Suprapubic skin (tissue), 3 donors: ENCODE measurements around the gene TRDN.

ENCODE experiments used
- CTCF ChIP-seq, 2 donors: fragments of 200-600 bp in 1 of 2; fragments of 450-650 bp in 1 of 2; sonication (generic) in 1 of 2; IDR thresholded peaks; one replicate each; pipeline ENCODE4 v1.5.1; 2016 to 2019; ENCODE audit warnings: antibody characterized with exemption in 2 of 2, mild to moderate bottlenecking in 1 of 2, moderate library complexity in 1 of 2
- EP300 ChIP-seq: sonication (generic); formaldehyde crosslinking; IDR thresholded peaks from one replicate; pipeline ENCODE4 v1.6.1; 2017; ENCODE audit warnings: antibody characterized with exemption
- POLR2A ChIP-seq, 2 donors: fragments of 450-650 bp; IDR thresholded peaks; one replicate each; pipeline ENCODE4 v1.6.1; 2017; ENCODE audit warnings: antibody characterized with exemption in 2 of 2, mild to moderate bottlenecking in 2 of 2, moderate library complexity in 2 of 2

DNA sequence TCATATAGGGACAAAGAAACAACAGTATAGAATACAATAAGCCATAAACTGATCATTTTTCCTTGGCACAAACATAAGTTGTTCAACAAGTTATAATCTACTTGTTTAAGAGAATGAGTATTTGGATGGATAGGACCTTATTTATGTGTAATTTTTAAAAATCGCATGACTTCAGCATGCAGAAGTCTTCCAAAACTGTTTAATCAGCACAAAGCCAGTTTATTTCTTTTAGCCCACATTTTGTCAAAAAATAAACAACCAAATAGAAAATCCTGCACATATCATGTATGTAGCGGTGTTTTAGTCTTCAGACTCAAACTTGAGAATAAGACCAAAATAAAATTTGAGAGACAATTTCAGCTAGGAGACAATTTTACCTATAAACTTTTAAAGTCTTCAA, 304.7 kb downstream of the TRDN start:
- TF ChIP-seq CTCF (IDR thresholded peaks at IDR 0.05), result no peak
- no peak for TF ChIP-seq EP300
- TF ChIP-seq POLR2A (IDR thresholded peaks at IDR 0.05), result no peak
